ENCODE results near the gene BRF1.

DNA sequence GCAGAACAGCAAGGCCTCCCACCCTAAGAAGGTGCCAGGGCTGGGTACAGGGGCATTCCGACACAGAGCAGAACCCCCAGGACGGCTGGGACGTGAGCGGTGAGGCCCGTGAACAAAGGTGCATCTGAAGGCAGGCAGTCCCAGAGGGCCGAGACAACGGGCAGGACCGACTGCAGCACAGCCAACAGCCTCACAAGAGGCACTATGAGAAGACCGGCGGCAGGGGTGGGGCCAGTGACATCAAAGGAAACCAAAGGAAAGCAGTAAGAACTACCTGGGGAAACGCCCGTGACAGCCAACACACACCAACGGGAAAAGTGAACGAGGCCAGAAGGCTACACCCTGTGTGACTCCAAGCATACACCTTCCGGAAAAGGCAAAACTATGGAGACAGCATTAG is 43.3 kb downstream of the BRF1 start:
- TF ChIP-seq, protein P1, sequence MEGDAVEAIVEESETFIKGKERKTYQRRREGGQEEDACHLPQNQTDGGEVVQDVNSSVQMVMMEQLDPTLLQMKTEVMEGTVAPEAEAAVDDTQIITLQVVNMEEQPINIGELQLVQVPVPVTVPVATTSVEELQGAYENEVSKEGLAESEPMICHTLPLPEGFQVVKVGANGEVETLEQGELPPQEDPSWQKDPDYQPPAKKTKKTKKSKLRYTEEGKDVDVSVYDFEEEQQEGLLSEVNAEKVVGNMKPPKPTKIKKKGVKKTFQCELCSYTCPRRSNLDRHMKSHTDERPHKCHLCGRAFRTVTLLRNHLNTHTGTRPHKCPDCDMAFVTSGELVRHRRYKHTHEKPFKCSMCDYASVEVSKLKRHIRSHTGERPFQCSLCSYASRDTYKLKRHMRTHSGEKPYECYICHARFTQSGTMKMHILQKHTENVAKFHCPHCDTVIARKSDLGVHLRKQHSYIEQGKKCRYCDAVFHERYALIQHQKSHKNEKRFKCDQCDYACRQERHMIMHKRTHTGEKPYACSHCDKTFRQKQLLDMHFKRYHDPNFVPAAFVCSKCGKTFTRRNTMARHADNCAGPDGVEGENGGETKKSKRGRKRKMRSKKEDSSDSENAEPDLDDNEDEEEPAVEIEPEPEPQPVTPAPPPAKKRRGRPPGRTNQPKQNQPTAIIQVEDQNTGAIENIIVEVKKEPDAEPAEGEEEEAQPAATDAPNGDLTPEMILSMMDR (IDR thresholded peaks at IDR 0.05) = no peak
- no peak for TF ChIP-seq POLR2A (IDR thresholded peaks at IDR 0.05)
